Endodermal cell (in vitro differentiated cells): ENCODE data around the gene FAM83F. TPM values are rescaled to one million over a fixed set of nuclear protein-coding genes. Genes with fewer than 3 reads are reported as not detected.

Experiments
- DNase-seq: peaks from one replicate; pipeline ENCODE4 v3.0.0-alpha.2; 2017
- H3K27ac ChIP-seq: 2 replicates; pipeline ENCODE4 v1.5.1; 2013; ENCODE audit warnings: mild to moderate bottlenecking, low read depth, low read length, moderate library complexity
- H3K27me3 ChIP-seq: 2 replicates; pipeline ENCODE4 v1.6.1; 2013; ENCODE audit warnings: mild to moderate bottlenecking, low read length, moderate library complexity; ENCODE audit not compliant: insufficient read depth, control insufficient read depth, poor library complexity, severe bottlenecking
- H3K36me3 ChIP-seq: 2 replicates; pipeline ENCODE4 v1.7.0; 2013; ENCODE audit warnings: mild to moderate bottlenecking, low read length, moderate library complexity; ENCODE audit not compliant: control insufficient read depth, insufficient read depth
- H3K4me1 ChIP-seq: one replicate; pipeline ENCODE4 v1.7.0; 2013; ENCODE audit warnings: low read length; ENCODE audit not compliant: control insufficient read depth, insufficient read depth
- H3K4me3 ChIP-seq: 2 replicates; pipeline ENCODE4 v1.5.1; 2013; ENCODE audit warnings: mild to moderate bottlenecking, low read length, moderate library complexity
- H3K9ac ChIP-seq: 2 replicates; pipeline ENCODE4 v1.6.1; 2013; ENCODE audit warnings: mild to moderate bottlenecking, low read length, moderate library complexity; ENCODE audit not compliant: poor library complexity, severe bottlenecking; ENCODE audit errors: extremely low read depth
- H3K9me3 ChIP-seq: 2 replicates; pipeline ENCODE4 v1.6.1; 2013; ENCODE audit warnings: mild to moderate bottlenecking, low read length, moderate library complexity; ENCODE audit not compliant: control insufficient read depth
- H3K27ac Mint-ChIP-seq: 2 replicates; pipeline ENCODE4 v1.8.0; 2020; ENCODE audit warnings: mixed read lengths
- H3K27me3 Mint-ChIP-seq: 2 replicates; pipeline ENCODE4 v1.8.0; 2021; ENCODE audit warnings: mild to moderate bottlenecking, mixed read lengths; ENCODE audit not compliant: insufficient read depth
- H3K36me3 Mint-ChIP-seq: 2 replicates; pipeline ENCODE4 v1.8.0; 2020; ENCODE audit warnings: low read depth, mixed read lengths
- H3K4me1 Mint-ChIP-seq: 2 replicates; pipeline ENCODE4 v1.8.0; 2020; ENCODE audit warnings: mixed read lengths
- H3K4me3 Mint-ChIP-seq: 2 replicates; pipeline ENCODE4 v1.8.0; 2020; ENCODE audit warnings: mild to moderate bottlenecking, moderate library complexity, mixed read lengths
- H3K9me3 Mint-ChIP-seq: 2 replicates; pipeline ENCODE4 v1.8.0; 2020; ENCODE audit warnings: mild to moderate bottlenecking, mixed read lengths
- WGBS, 2 experiments: methylation state at CpG; one replicate each; pipeline versions ENCODE4 v1.1.5 to v1.1.7; 2013; ENCODE audit warnings: missing lambda C conversion rate in 2 of 2, mixed read lengths in 1 of 2; ENCODE audit not compliant: insufficient coverage in 1 of 2, insufficient read length in 1 of 2; 5-methylcytosine and 5-hydroxymethylcytosine counted together
- total RNA-seq, 2 donors: library from RNA; stranded (reverse); fragmentation: NEBNext Ultra II Directional in 1 of 2; extraction: Animal tissue kit (Norgen Biotek cat#: 25700) in 1 of 2; gene quantifications; 2 replicates in 1 of 2; 3 replicates in 1 of 2; pipeline ENCODE4 v1.2.1, GENCODE V29; 2021
- TF ChIP-seq, protein P1 (sequence below): fragments of 200-600 bp; sonication (generic); conservative IDR thresholded peaks from 2 replicates; pipeline ENCODE4 v1.5.0; 2021; ENCODE audit warnings: antibody characterized with exemption, mild to moderate bottlenecking

FAM83F gene
- total RNA-seq, 2 donors from 2014 or later = 18.9 to 34.1 TPM

DNA sequence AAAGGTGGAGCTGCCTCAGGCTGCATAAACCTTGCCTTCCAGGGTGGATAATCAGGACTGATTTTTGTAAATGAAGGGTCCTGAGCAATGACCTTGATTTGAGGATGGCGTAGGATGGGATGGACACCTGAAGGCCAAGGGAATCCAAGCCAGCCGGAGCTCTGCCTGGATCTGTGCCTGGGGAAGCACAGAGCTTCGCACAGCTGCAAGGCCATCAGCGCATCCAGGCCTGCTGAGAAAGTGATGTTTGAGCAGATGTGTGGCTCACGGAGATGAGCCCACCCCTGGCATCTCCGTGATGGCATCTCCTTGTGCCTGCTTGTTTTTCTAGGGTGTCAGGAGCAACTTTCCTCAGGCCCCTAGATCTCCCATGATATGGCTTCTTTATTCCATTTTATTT, 23.3 kb downstream of the FAM83F start:
- TF ChIP-seq, protein P1, sequence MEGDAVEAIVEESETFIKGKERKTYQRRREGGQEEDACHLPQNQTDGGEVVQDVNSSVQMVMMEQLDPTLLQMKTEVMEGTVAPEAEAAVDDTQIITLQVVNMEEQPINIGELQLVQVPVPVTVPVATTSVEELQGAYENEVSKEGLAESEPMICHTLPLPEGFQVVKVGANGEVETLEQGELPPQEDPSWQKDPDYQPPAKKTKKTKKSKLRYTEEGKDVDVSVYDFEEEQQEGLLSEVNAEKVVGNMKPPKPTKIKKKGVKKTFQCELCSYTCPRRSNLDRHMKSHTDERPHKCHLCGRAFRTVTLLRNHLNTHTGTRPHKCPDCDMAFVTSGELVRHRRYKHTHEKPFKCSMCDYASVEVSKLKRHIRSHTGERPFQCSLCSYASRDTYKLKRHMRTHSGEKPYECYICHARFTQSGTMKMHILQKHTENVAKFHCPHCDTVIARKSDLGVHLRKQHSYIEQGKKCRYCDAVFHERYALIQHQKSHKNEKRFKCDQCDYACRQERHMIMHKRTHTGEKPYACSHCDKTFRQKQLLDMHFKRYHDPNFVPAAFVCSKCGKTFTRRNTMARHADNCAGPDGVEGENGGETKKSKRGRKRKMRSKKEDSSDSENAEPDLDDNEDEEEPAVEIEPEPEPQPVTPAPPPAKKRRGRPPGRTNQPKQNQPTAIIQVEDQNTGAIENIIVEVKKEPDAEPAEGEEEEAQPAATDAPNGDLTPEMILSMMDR = no peak
- H3K4me1 ChIP-seq = peaks cover 9% of the 10 kb centered on the region
- WGBS, 2 experiments = 94 to 95% methylated on average over 6 of the region's 6 CpGs
- H3K9me3 ChIP-seq = no peaks in the 10 kb centered on the region
- Mint-ChIP-seq H3K9me3 (no peaks in the 10 kb centered on the region), H3K27me3 (no peaks in the 10 kb centered on the region), H3K27ac (no peak overlapping the region), H3K36me3 (peaks cover 28% of the 10 kb centered on the region), H3K4me3 (no peak overlapping the region), H3K4me1 (peaks cover 17% of the 10 kb centered on the region)
- peaks cover 6% of the 10 kb centered on the region for H3K36me3 ChIP-seq
- no peaks in the 10 kb centered on the region for H3K27me3 ChIP-seq
- no peak for DNase-seq
- H3K9ac ChIP-seq = no peak overlapping the region
- H3K4me3 ChIP-seq = no peak overlapping the region
- H3K27ac ChIP-seq = no peak overlapping the region

GRCh38 chr22:40019100-40019499, 24.3 kb downstream of the FAM83F start:
- Histone ChIP-seq H3K9me3 (no peaks in the 10 kb centered on the region), H3K4me1 (peaks cover 9% of the 10 kb centered on the region), H3K27me3 (no peaks in the 10 kb centered on the region), H3K36me3 (peaks cover 6% of the 10 kb centered on the region), H3K4me3 (no peak overlapping the region), H3K9ac (no peak overlapping the region), H3K27ac (no peak overlapping the region)
- WGBS, 2 experiments = 93 to 97% methylated on average over 9 of the region's 9 CpGs
- Mint-ChIP-seq H3K27ac (no peak overlapping the region), H3K27me3 (no peaks in the 10 kb centered on the region), H3K9me3 (no peaks in the 10 kb centered on the region), H3K4me3 (no peak overlapping the region), H3K36me3 (peaks cover 23% of the 10 kb centered on the region), H3K4me1 (peaks cover 17% of the 10 kb centered on the region)
- TF ChIP-seq, protein P1 = no peak
- no peak for DNase-seq

- H3K4me3 Mint-ChIP-seq = no peak overlapping the region
- no peaks in the 10 kb centered on the region for H3K9me3 ChIP-seq
- H3K27ac ChIP-seq = no peak overlapping the region
- peaks cover 4% of the 10 kb centered on the region for H3K4me1 ChIP-seq
- WGBS, 2 experiments = 93 to 95% methylated on average over 2 to 7 of the region's 7 CpGs
- H3K27me3 Mint-ChIP-seq = no peaks in the 10 kb centered on the region
- TF ChIP-seq, protein P1 = no peak
- H3K27me3 ChIP-seq = no peaks in the 10 kb centered on the region
- H3K4me3 ChIP-seq = no peak overlapping the region
- no peak overlapping the region for H3K9ac ChIP-seq
- H3K9me3 Mint-ChIP-seq = no peaks in the 10 kb centered on the region
- no peak overlapping the region for H3K27ac Mint-ChIP-seq
- H3K36me3 ChIP-seq = peaks cover 6% of the 10 kb centered on the region
- peaks cover 23% of the 10 kb centered on the region for H3K36me3 Mint-ChIP-seq
- peaks cover 3% of the 10 kb centered on the region for H3K4me1 Mint-ChIP-seq
- no peak for DNase-seq
Measured at GRCh38 chr22:40020956-40021355, 26.2 kb downstream of the FAM83F start.
